Transverse colon (tissue), 4 donors: ENCODE measurements around the gene CCNE1. TPM values are rescaled to one million over a fixed set of nuclear protein-coding genes. Genes with fewer than 3 reads are reported as not detected.
"Not testable (repeated sequence)": the region's sequence is repeated elsewhere in the genome, so short reads cannot be mapped to it uniquely, and the experiment has no call there.

Experiments
- DNase-seq: peaks from one replicate; pipeline ENCODE4 v3.0.0-alpha.2; 2019
- H3K27ac ChIP-seq, 4 donors: fragments of 200-600 bp; sonication (generic); 2 replicates each; pipeline ENCODE4 v1.5.1; 2016 to 2018; ENCODE audit warnings: inconsistent platforms in 4 of 4
- H3K27me3 ChIP-seq: fragments of 200-600 bp; sonication (generic); 2 replicates; pipeline ENCODE4 v1.5.1; 2017; ENCODE audit warnings: inconsistent platforms
- H3K36me3 ChIP-seq, 4 donors: fragments of 200-600 bp; sonication (generic); 2 replicates each; pipeline ENCODE4 v1.5.1; 2017 to 2019; ENCODE audit warnings: inconsistent platforms in 4 of 4
- H3K4me1 ChIP-seq, 4 donors: fragments of 200-600 bp; sonication (generic); 2 replicates each; pipeline ENCODE4 v1.5.1; 2017 to 2020; ENCODE audit warnings: inconsistent platforms in 4 of 4
- H3K4me3 ChIP-seq, 4 donors: fragments of 200-600 bp; sonication (generic); 1 replicate in 1 of 4; 2 replicates in 3 of 4; pipeline versions ENCODE4 v1.5.1 to v1.6.1; 2017 to 2019; ENCODE audit warnings: inconsistent platforms in 4 of 4
- H3K9me3 ChIP-seq, 2 donors: fragments of 200-600 bp; sonication (generic); 2 replicates each; pipeline ENCODE4 v1.5.1; 2017 to 2019; ENCODE audit warnings: inconsistent platforms in 2 of 2
- EP300 ChIP-seq: sonication (generic); formaldehyde crosslinking; IDR thresholded peaks from one replicate; pipeline ENCODE4 v1.6.1; 2017; ENCODE audit warnings: antibody characterized with exemption, low read depth
- POLR2A ChIP-seq: fragments of 450-650 bp; IDR thresholded peaks from one replicate; pipeline ENCODE4 v1.6.1; 2016; ENCODE audit warnings: antibody characterized with exemption, mild to moderate bottlenecking, moderate library complexity
- POLR2AphosphoS5 ChIP-seq, 3 donors: sonication (generic); formaldehyde crosslinking; IDR thresholded peaks; one replicate each; pipeline ENCODE4 v1.6.1; 2016; ENCODE audit warnings: antibody characterized with exemption in 3 of 3
- WGBS, 2 donors: methylation state at CpG; one replicate each; pipeline ENCODE4 v1.1.5; 2018; ENCODE audit warnings: low coverage in 1 of 2; 5-methylcytosine and 5-hydroxymethylcytosine counted together
- in situ Hi-C, 4 donors: fragments of 200-750 bp; cut with MboI; loops; one replicate each; pipeline versions ENCODE4 v1.15.0 to v1.15.1; 2017; ENCODE audit warnings: low sequenced_read_pairs in 3 of 4, low pct_ligation_motif_present in 1 of 4, low pct_unique_long_range_greater_than_20kb in 1 of 4
- intact Hi-C: fragments of 100-400 bp; cut with DNase I; formaldehyde crosslinking; loops from one replicate; pipeline ENCODE4 v1.15.1; 2023; ENCODE audit warnings: low total_unique reads
- total RNA-seq, 4 donors: library from RNA; depleted of rRNA; stranded (reverse); fragments of >200 nt; gene quantifications; one replicate each; pipeline ENCODE4 v1.1.0, GENCODE V29; 2016
- TF ChIP-seq, protein P1 (sequence below), 5 experiments: fragments of 200-600 bp in 3 of 5; fragments of 450-650 bp in 2 of 5; sonication (generic) in 3 of 5; IDR thresholded peaks; 1 replicate in 2 of 5; 2 replicates in 3 of 5; pipeline ENCODE4 v1.5.1; 2016 to 2017; ENCODE audit warnings: antibody characterized with exemption in 5 of 5, inconsistent platforms in 3 of 5, mild to moderate bottlenecking in 2 of 5, moderate library complexity in 1 of 5

Gene CCNE1
- total RNA-seq, 4 donors from 2014 or later = 1.7 to 30.3 (median 5.8) TPM

DNA sequence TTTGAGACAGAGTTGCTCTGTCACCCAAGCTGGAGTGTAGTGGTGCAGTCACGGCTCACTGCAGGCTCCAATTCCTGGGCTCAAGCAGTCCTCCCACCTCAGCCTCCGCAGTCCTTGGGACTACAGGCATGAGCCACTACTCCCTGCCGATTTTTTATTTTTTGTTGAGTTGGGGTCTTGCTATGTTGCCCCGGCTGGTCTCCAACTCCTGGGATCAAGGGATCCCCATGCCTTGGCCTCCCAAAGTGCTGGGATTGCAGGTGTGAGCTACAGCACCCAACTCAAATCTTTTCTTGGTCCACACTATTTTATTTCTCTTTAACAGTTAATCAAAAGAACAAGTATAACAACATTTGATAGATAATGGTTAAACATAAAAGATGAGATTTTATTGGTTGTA lies 7.5 kb downstream of the CCNE1 start:
- Histone ChIP-seq H3K4me1 (no peaks in the 10 kb centered on the region), H3K27me3 (no peaks in the 10 kb centered on the region), H3K4me3 (no peak overlapping the region), H3K9me3 (no peaks in the 10 kb centered on the region), H3K36me3 (peaks cover 0 to 4% (median 0%) of the 10 kb centered on the region in 4 donors), H3K27ac (no peak overlapping the region)
- TF ChIP-seq POLR2AphosphoS5 (IDR thresholded peaks at IDR 0.05) = no peak
- TF ChIP-seq, protein P1, sequence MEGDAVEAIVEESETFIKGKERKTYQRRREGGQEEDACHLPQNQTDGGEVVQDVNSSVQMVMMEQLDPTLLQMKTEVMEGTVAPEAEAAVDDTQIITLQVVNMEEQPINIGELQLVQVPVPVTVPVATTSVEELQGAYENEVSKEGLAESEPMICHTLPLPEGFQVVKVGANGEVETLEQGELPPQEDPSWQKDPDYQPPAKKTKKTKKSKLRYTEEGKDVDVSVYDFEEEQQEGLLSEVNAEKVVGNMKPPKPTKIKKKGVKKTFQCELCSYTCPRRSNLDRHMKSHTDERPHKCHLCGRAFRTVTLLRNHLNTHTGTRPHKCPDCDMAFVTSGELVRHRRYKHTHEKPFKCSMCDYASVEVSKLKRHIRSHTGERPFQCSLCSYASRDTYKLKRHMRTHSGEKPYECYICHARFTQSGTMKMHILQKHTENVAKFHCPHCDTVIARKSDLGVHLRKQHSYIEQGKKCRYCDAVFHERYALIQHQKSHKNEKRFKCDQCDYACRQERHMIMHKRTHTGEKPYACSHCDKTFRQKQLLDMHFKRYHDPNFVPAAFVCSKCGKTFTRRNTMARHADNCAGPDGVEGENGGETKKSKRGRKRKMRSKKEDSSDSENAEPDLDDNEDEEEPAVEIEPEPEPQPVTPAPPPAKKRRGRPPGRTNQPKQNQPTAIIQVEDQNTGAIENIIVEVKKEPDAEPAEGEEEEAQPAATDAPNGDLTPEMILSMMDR (IDR thresholded peaks at IDR 0.05) = no peak
- no peak for TF ChIP-seq POLR2A
- TF ChIP-seq EP300 = no peak
- in situ Hi-C loops (no loop called here), intact Hi-C loops (no loop called here)
- WGBS, 2 donors = 99 to 100% methylated on average over 3 to 4 of the region's 4 CpGs
- no peak for DNase-seq

- Histone ChIP-seq H3K27ac (no peak overlapping the region), H3K27me3 (no peaks in the 10 kb centered on the region), H3K9me3 (no peaks in the 10 kb centered on the region), H3K4me1 (no peaks in the 10 kb centered on the region), H3K36me3 (peaks cover 0 to 4% (median 0%) of the 10 kb centered on the region in 4 donors), H3K4me3 (no peak overlapping the region)
- no peak for TF ChIP-seq EP300
- no peak for TF ChIP-seq POLR2AphosphoS5 (IDR thresholded peaks at IDR 0.05)
- TF ChIP-seq POLR2A = no peak
- TF ChIP-seq, protein P1 (IDR thresholded peaks at IDR 0.05) = no peak
- in situ Hi-C loops = no loop called here
- no peak for DNase-seq
- intact Hi-C loops = no loop called here
- WGBS, 2 donors = 95% methylated on average over 5 to 6 of the region's 6 CpGs
Observed at GRCh38 chr19:29819986-29820385, 8.2 kb downstream of the CCNE1 start.

DNA sequence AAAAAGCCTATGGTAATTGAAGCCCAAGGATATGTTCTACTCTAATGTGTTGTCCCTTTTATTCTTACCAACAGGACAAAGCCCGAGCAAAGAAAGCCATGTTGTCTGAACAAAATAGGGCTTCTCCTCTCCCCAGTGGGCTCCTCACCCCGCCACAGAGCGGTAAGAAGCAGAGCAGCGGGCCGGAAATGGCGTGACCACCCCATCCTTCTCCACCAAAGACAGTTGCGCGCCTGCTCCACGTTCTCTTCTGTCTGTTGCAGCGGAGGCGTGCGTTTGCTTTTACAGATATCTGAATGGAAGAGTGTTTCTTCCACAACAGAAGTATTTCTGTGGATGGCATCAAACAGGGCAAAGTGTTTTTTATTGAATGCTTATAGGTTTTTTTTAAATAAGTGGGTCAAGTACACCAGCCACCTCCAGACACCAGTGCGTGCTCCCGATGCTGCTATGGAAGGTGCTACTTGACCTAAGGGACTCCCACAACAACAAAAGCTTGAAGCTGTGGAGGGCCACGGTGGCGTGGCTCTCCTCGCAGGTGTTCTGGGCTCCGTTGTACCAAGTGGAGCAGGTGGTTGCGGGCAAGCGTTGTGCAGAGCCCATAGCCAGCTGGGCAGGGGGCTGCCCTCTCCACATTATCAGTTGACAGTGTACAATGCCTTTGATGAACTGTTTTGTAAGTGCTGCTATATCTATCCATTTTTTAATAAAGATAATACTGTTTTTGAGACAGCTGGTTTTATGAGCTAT lies 12.0 kb downstream of the CCNE1 start:
- in situ Hi-C loops = no loop called here
- Histone ChIP-seq H3K36me3 (peaks cover 0 to 4% (median 0%) of the 10 kb centered on the region in 4 donors), H3K4me1 (no peaks in the 10 kb centered on the region), H3K27ac (no peak overlapping the region), H3K27me3 (no peaks in the 10 kb centered on the region), H3K4me3 (no peak overlapping the region), H3K9me3 (no peaks in the 10 kb centered on the region)
- intact Hi-C loops = no loop called here
- TF ChIP-seq, protein P1 (IDR thresholded peaks at IDR 0.05) = no peak
- no peak for TF ChIP-seq EP300
- no peak for TF ChIP-seq POLR2AphosphoS5 (IDR thresholded peaks at IDR 0.05)
- TF ChIP-seq POLR2A = no peak
- no peak for DNase-seq
- WGBS, 2 donors = 92 to 98% methylated on average over 7 to 20 of the region's 20 CpGs

DNA sequence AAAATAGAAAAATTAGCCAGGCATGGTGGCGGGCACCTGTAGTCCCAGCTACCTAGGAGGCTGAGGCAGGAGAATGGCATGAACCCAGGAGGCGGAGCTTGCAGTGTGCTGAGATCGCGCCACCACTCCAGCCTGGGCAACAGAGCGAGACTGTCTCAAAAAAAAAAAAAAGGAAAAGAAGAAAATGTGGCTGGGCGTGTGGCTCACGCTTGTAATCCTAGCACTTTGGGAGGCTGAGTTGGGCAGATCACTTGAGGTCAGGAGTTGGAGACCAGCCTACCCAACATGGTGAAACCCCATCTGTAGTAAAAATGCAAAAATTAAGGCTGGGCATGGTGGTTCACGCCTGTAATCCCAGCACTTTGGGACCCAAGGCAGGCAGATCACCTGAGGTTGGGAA lies 13.5 kb downstream of the CCNE1 start:
- H3K36me3 ChIP-seq, intact Hi-C loops, H3K27me3 ChIP-seq, DNase-seq, H3K9me3 ChIP-seq, H3K27ac ChIP-seq, H3K4me3 ChIP-seq, H3K4me1 ChIP-seq: not testable (repeated sequence)
- in situ Hi-C loops = loop anchor here in 1 of 4 donors (25.0 kb wide), 1 partner anchor 213 kb away; the partner anchor contains the start of gene POP4
- 78 to 93% methylated on average over 3 to 8 of the region's 8 CpGs for WGBS, 2 donors
